ENCODE data around the gene LRFN4. TPM values are rescaled to one million over a fixed set of nuclear protein-coding genes. Genes with fewer than 3 reads are reported as not detected.

The LRFN4 gene
- total RNA-seq, 1 experiment from 2014 or later: 66.7 TPM

- no peak overlapping the region for H3K56ac ChIP-seq (ENCODE audit: insufficient read length, low read depth, low read length)
- H2BK12ac ChIP-seq (ENCODE audit: insufficient read length, low read depth, low read length): no peak overlapping the region
- H3T11ph ChIP-seq (ENCODE audit: low read length): no peak overlapping the region
- H4K20me1 ChIP-seq (ENCODE audit: control insufficient read depth, insufficient read depth, insufficient read length): no peaks in the 10 kb centered on the region
- H3K9ac ChIP-seq (ENCODE audit: extremely low read depth, insufficient read length, low read length): no peak overlapping the region
- H4K91ac ChIP-seq (ENCODE audit: insufficient read length, low read depth, low read length): no peak overlapping the region
- no peak overlapping the region for H3K14ac ChIP-seq (ENCODE audit: insufficient read depth, low read length)
- H2AK5ac ChIP-seq (ENCODE audit: insufficient read length, low read length): no peak overlapping the region
- H4K8ac ChIP-seq (replicated peaks; ENCODE audit: insufficient read length, low read depth, low read length): no peak overlapping the region
- H3K23ac ChIP-seq (ENCODE audit: insufficient read length, low read depth, low read length): no peak overlapping the region
- H3K27ac ChIP-seq (ENCODE audit: insufficient read length, low read depth, low read length): no peak overlapping the region
- no peak overlapping the region for H3K18ac ChIP-seq (ENCODE audit: insufficient read length, low read depth, low read length)
- H3K79me1 ChIP-seq (ENCODE audit: insufficient read depth, low read depth, low read length, poor library complexity, severe bottlenecking): no peaks in the 10 kb centered on the region
- H3K23me2 ChIP-seq (ENCODE audit: insufficient read length, low read depth, low read length, poor library complexity, severe bottlenecking): no peaks in the 10 kb centered on the region
- TF ChIP-seq, protein P1, sequence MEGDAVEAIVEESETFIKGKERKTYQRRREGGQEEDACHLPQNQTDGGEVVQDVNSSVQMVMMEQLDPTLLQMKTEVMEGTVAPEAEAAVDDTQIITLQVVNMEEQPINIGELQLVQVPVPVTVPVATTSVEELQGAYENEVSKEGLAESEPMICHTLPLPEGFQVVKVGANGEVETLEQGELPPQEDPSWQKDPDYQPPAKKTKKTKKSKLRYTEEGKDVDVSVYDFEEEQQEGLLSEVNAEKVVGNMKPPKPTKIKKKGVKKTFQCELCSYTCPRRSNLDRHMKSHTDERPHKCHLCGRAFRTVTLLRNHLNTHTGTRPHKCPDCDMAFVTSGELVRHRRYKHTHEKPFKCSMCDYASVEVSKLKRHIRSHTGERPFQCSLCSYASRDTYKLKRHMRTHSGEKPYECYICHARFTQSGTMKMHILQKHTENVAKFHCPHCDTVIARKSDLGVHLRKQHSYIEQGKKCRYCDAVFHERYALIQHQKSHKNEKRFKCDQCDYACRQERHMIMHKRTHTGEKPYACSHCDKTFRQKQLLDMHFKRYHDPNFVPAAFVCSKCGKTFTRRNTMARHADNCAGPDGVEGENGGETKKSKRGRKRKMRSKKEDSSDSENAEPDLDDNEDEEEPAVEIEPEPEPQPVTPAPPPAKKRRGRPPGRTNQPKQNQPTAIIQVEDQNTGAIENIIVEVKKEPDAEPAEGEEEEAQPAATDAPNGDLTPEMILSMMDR (conservative IDR thresholded peaks at IDR 0.05): no peak
- H2BK15ac ChIP-seq (ENCODE audit: low read depth, low read length): no peak overlapping the region
- H3K27me3 ChIP-seq (ENCODE audit: insufficient read depth, low read length): no peaks in the 10 kb centered on the region
- Mint-ChIP-seq H3K4me1 (peaks cover 11 to 22% of the 10 kb centered on the region in 2 experiments), H3K9me3 (no peaks in the 10 kb centered on the region), H3K27ac (no peak overlapping the region), H3K36me3 (ENCODE audit: insufficient read depth in 1 of 3, low read depth in 3 of 3) (peaks cover 0 to 11% (median 3%) of the 10 kb centered on the region in 3 experiments; a peak in 4 of 7 replicates), H3K27me3 (ENCODE audit: low read depth) (no peaks in the 10 kb centered on the region), H3K4me3 (no peak overlapping the region)
- no peaks in the 10 kb centered on the region for H3K9me3 ChIP-seq (ENCODE audit: control insufficient read depth, low read depth, low read length)
- H3K4me1 ChIP-seq (ENCODE audit: insufficient read depth, low read length): no peaks in the 10 kb centered on the region
- H3K4me2 ChIP-seq (ENCODE audit: insufficient read depth, insufficient read length, low read length): no peak overlapping the region
- H2BK120ac ChIP-seq (ENCODE audit: low read depth, low read length, poor library complexity, severe bottlenecking): no peak overlapping the region
- DNase-seq: no peak
- WGBS (ENCODE audit: extremely low coverage, insufficient read length, low lambda C conversion rate): no CpG with 5 or more reads among the region's 16 CpGs
- no peak overlapping the region for H2BK20ac ChIP-seq (ENCODE audit: low read depth, low read length, poor library complexity, severe bottlenecking)
- H4K5ac ChIP-seq (ENCODE audit: insufficient read length, low read depth, low read length): no peak overlapping the region
- H2AFZ ChIP-seq (ENCODE audit: low read length): no peak overlapping the region
- no peak overlapping the region for H3K4ac ChIP-seq (ENCODE audit: low read depth, low read length)
- no peak overlapping the region for H2BK5ac ChIP-seq (ENCODE audit: insufficient read length, low read length)
- H3K79me2 ChIP-seq (ENCODE audit: insufficient read depth, low read length): no peaks in the 10 kb centered on the region
Observed at GRCh38 chr11:66870131-66870530, 13.3 kb downstream of the LRFN4 start.

Measured in H9 (cell line).